Stimulated activated CD4-positive, alpha-beta T cell treated with anti-CD3 and anti-CD28 coated beads, Interleukin-12 subunit alpha, Interleukin-12 subunit beta, amount 100 ng/mL, for 4 hours (primary cell): Measurements from ENCODE around the gene C1QL1.

Source experiments
- DNase-seq: peaks from one replicate; pipeline ENCODE4 v3.0.0-alpha.2; 2020

Gene C1QL1

DNA sequence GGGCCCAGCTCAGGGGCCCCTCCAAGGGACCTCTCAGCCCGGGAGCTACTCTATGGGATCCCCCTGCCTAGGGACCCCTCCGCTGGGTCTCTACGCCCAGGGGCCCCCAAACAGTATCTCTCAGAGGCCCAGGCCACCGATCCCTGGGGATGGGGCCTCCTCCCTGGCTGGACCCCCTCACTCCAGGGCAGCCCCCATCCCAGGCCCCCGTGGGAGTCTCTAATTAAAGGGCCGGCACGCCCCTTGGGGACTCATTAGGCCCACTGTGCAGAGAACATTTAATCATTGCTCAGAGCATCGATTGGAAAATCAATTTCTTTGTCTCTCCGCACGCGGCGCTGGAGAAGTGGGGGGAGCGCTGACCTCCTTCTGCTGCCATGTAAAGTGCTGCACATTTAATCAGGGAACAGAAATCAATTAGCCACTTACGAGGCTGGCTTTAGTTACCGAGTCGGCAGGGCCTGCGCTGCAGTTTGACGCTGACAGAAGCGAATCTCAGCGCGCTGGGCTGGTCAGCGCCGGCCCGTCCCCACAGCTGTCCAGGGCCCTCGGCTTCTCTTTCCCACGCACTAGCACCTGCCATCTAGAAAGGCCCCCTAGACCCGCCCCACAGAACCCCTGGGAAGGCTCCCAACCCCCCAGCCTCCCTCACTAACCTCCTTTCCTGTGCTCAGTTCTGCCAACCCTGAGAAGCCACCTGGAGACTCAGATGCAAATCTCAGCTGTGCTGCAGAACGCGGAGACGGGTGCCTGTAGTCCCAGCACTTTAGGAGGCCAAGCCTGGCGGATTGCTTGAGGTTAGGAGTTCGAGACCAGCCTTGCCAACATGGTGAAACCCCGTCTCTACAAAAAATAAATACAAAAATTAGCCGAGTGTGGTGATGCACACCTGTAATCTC, 20.2 kb upstream of the C1QL1 start:
- DNase-seq = no peak

- no peak for DNase-seq
Observed at GRCh38 chr17:44983563-44983962, 15.5 kb upstream of the C1QL1 start.

- no peak for DNase-seq
Observed at GRCh38 chr17:44982113-44982702, 14.1 kb upstream of the C1QL1 start.

- DNase-seq = no peak
Observed at GRCh38 chr17:44981221-44981968, 13.3 kb upstream of the C1QL1 start.

- no peak for DNase-seq
Observed at GRCh38 chr17:44979426-44979995, 11.4 kb upstream of the C1QL1 start.

DNA sequence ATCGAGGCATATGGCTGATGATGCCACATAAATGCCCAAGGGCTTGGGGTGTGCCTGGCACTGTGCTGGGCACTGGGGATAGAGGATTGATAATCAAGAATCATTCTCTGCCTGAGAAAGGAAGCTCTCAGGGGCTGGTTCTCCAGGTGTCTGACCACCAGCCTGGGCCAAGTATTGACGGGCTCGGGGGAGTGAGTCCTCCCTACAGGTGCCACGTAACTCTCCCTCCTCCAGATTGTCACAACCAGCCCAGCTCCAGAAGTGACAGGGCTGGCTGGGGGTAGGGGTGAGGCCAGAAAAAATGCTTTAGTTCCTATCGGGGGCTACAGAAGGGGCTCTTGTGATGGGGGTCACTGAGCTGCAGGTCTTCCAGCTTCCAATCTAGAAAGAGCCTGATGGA, 10.7 kb upstream of the C1QL1 start:
- DNase-seq = no peak

DNA sequence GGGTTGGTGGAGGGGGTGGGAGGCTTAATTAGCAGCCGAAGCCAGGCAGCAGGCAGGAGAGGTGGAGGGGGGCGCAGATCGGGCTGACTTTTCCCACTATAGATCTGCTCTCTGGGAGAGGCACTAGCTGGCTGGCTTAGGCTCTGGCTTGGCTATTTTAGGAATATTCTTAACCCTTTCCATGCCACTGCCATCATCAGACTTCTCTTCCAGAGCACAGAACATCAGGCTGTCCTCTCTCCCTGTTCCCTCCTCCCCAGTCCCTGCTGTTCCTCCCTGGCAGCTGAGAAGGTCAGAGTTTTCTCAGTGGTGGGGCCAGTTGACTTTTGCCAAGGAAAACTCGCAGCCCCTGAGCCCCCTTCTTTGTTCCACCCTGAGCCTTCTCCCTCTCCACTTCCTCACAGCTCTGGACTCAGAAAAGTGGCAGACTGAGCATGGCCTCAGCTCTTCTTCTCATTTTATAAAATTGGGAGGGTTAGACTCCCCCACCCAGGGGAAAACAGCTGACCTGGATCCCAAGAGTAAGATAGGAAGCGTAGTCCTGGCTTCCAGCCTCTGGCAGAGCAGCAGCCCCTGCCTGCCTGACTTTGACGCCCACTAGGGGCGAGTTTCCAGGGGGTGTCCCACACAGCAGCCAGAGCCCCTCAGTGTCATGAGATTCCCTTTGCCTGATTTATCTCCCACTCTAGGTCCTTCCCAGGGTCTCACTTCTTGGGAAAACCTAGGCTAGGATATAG, 9.9 kb upstream of the C1QL1 start:
- no peak for DNase-seq

- DNase-seq = no peak
Observed at GRCh38 chr17:44977065-44977464, 9.0 kb upstream of the C1QL1 start.

DNA sequence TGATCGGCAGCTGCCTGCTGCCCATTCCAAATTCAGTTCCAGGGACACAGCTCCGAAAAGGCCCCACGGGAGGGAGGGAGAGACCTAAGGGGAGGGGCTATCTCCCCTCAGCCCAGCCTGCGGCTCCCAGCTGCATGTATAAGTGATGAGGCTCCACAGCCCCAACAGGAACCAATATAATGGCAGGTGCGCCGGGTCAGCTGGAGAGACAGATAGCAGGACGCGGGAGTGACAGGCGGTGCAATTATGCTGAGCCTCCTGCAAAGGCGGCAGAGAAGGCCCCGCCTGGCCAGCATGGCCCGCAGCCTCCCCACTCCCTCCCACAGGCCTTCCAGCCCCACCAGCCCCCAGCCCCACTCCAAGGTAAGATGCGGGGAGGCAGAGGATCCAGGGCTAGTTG, 8.1 kb upstream of the C1QL1 start:
- no peak for DNase-seq

DNA sequence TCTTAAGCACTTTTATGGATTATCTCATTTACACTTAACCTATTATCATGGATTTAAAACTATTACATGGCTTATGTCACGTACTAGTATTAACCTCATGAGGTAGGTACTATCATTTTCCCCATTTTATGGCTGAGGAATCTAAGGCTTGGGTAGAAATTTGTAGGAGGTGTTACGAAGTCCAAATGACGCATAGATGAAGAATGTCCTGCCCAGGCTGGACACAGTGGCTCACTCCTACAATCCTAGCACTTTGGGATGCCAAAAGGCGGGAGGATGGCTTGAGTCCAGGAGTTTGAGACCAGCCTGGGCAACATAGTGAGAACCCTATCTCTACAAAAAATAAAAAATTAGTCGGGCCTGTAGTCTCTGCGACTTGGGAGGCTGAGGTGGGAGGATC, 4.8 kb upstream of the C1QL1 start:
- DNase-seq = no peak

GRCh38 chr17:44971776-44972483, 3.8 kb upstream of the C1QL1 start:
- DNase-seq = peak; percentile 35

GRCh38 chr17:44970136-44970741, 2.1 kb upstream of the C1QL1 start:
- no peak for DNase-seq

GRCh38 chr17:44969144-44969780, 1.2 kb upstream of the C1QL1 start:
- DNase-seq = no peak

DNA sequence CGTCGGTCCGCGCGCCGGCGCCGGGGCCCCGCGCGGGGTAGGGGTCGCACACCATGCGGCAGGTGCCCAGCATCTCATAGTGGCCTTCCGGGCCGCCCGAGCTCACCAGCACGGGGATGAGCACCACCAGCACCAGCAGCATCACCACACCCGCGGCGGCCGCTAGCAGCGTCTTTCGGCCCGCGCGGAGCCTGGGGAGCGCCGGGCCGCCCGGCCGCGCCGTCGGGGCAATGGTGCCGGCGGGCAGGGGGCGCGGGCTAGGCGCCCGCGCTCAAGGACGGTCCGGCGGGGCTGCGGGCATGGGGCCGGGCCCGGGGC, 237 bp downstream of the C1QL1 start:
- no peak for DNase-seq

DNA sequence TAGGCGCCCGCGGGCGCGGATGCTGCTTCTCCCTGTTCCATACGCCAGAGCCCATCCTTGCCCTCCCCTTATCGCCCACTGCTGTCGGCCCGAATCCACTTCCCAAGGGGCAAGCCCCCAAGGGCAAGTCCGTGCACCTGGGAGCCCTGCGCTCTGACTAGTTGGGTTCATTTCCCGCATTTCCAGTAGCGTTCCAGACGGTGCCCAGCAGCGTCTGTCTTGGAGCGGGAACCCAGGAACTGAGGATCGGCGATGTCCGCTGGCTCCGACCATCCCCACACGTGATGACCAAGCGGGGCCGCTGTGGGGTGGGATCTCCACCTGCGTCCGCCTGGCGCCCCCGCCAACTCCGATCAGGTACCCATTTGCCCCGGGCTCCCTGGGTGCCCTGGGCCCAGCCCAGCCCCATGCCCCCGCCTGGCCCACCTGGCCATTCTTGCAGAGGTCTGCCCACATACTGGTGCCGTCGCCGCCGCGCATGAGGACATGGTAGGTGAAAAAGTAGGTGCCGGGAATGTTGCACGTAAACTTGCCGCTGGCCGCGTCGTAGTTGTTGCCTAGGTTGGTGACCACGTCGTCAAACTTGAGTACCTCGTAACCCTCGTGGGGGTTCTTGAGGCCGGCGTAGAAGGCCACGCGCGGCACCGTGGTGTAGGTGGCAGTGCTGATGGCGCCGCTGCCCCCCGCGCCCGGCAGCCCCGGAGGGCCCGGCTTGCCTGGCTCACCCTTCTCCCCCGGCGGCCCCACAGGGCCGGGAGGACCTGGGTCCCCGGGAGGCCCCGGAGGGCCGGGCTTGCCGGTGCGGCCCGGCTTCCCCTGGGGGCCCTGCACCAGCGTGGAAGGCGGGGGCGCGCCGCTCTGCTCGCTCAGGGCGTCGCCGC, 837 bp downstream of the C1QL1 start:
- no peak for DNase-seq

- no peak for DNase-seq
Observed at GRCh38 chr17:44966348-44967025, 1.6 kb downstream of the C1QL1 start.

DNA sequence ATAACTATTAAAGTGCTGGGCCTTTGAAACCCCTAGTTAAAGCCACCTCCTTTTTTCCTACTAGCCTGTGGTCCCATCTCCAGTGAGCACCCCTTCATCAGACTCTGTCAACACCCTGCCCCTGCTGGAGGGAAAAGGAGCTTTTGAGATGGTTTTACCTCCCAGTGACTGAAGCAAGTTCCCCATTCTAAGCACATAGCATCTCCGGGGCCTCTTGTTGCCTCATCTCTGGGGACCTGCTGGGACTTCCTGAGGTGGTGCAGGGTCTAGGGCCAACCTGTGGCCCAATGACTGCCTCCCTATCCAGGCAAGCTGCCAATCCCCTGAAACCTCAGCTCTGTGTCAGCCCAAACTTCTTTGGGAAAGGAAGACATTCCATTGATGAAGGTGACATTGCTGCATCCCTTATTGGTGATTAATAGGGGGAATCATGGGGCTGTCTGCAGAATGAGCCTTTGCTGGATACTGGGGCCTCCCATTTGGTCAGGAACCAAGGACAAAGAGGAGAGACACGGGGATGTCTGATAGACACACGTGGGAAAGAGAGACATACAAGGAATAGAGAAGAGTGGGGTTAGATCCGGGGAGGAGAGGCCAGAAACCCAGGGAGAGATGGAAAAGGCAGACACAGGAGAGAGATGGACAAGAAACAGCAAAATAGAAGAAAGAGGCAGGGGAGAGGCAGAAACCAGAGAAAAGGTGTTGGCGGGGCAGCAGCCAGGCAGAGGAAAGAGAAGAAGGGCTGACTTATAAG, 2.4 kb downstream of the C1QL1 start:
- no peak for DNase-seq

GRCh38 chr17:44961921-44962350, 6.2 kb downstream of the C1QL1 start:
- DNase-seq = no peak

- no peak for DNase-seq
Observed at GRCh38 chr17:44960691-44961090, 7.4 kb downstream of the C1QL1 start.
